Osteoblast (primary cell): Measurements from ENCODE around the gene SCCPDH. TPM values are rescaled to one million over a fixed set of nuclear protein-coding genes. Genes with fewer than 3 reads are reported as not detected.

Experiments used
- DNase-seq: peaks from one replicate; pipeline ENCODE4 v3.0.0; 2011; ENCODE audit warnings: low spot score, mixed read lengths; ENCODE audit not compliant: insufficient read length; ENCODE audit errors: missing footprints
- H2AFZ ChIP-seq: 2 replicates; pipeline ENCODE4 v1.6.0; 2011; ENCODE audit warnings: mild to moderate bottlenecking, low read length
- H3K27ac ChIP-seq: 2 replicates; pipeline ENCODE4 v1.5.1; 2011; ENCODE audit warnings: mild to moderate bottlenecking, low read depth, low read length, moderate library complexity
- H3K27me3 ChIP-seq: 2 replicates; pipeline ENCODE4 v1.6.0; 2012; ENCODE audit warnings: mild to moderate bottlenecking, control low read depth, inconsistent platforms, low read length, moderate library complexity; ENCODE audit not compliant: insufficient read depth
- H3K36me3 ChIP-seq: 2 replicates; pipeline ENCODE4 v1.5.1; 2011; ENCODE audit warnings: mild to moderate bottlenecking, low read length, control low read depth, moderate library complexity; ENCODE audit not compliant: insufficient read depth
- H3K4me1 ChIP-seq: 2 replicates; pipeline ENCODE4 v1.5.1; 2011; ENCODE audit warnings: mild to moderate bottlenecking, low read length, control low read depth, moderate library complexity; ENCODE audit not compliant: insufficient read depth
- H3K4me2 ChIP-seq: 2 replicates; pipeline ENCODE4 v1.6.0; 2011; ENCODE audit warnings: mild to moderate bottlenecking, low read length; ENCODE audit not compliant: insufficient read depth
- H3K4me3 ChIP-seq: fragments of 200-600 bp; sonication (generic); 3 replicates; pipeline ENCODE4 v1.5.1; 2012; ENCODE audit warnings: mild to moderate bottlenecking, low read length, inconsistent platforms; ENCODE audit not compliant: insufficient read depth
- H3K79me2 ChIP-seq: 2 replicates; pipeline ENCODE4 v1.6.0; 2012; ENCODE audit warnings: mild to moderate bottlenecking, low read length, control low read depth, inconsistent platforms; ENCODE audit not compliant: insufficient read depth
- H3K9me3 ChIP-seq: 2 replicates; pipeline ENCODE4 v1.5.1; 2011; ENCODE audit warnings: low read depth, low read length, control low read depth
- H4K20me1 ChIP-seq: 2 replicates; pipeline ENCODE4 v1.6.0; 2012; ENCODE audit warnings: mild to moderate bottlenecking, low read length, control low read depth; ENCODE audit not compliant: insufficient read depth
- CTCF ChIP-seq: IDR thresholded peaks from 2 replicates; pipeline ENCODE4 v1.5.1; 2011; ENCODE audit warnings: mild to moderate bottlenecking, low read depth, low read length, moderate library complexity; ENCODE audit errors: extremely low read depth
- total RNA-seq: library from RNA; depleted of rRNA; stranded (reverse); fragments of >200 nt; gene quantifications from 2 replicates; pipeline ENCODE4 v1.2.3, GENCODE V29; 2012

The SCCPDH gene
- total RNA-seq, 1 donor = 49.9 TPM

GRCh38 chr1:246695136-246695535, 29.1 kb upstream of the SCCPDH start:
- H3K27ac ChIP-seq = no peak overlapping the region
- H2AFZ ChIP-seq = no peak overlapping the region
- DNase-seq = no peak
- no peak overlapping the region for H3K4me2 ChIP-seq
- no peak for TF ChIP-seq CTCF
- H3K79me2 ChIP-seq = no peaks in the 10 kb centered on the region
- H3K9me3 ChIP-seq = no peaks in the 10 kb centered on the region
- H4K20me1 ChIP-seq = no peaks in the 10 kb centered on the region
- H3K36me3 ChIP-seq = no peaks in the 10 kb centered on the region
- H3K4me3 ChIP-seq = no peak overlapping the region
- no peaks in the 10 kb centered on the region for H3K27me3 ChIP-seq
- peaks cover 6% of the 10 kb centered on the region for H3K4me1 ChIP-seq

GRCh38 chr1:246695666-246696065, 28.5 kb upstream of the SCCPDH start:
- Histone ChIP-seq H2AFZ (no peak overlapping the region), H3K27ac (no peak overlapping the region), H3K4me2 (no peak overlapping the region), H3K4me1 (peaks cover 6% of the 10 kb centered on the region), H3K27me3 (no peaks in the 10 kb centered on the region), H3K9me3 (no peaks in the 10 kb centered on the region), H3K36me3 (no peaks in the 10 kb centered on the region), H3K4me3 (no peak overlapping the region), H4K20me1 (no peaks in the 10 kb centered on the region), H3K79me2 (no peaks in the 10 kb centered on the region)
- DNase-seq = no peak
- no peak for TF ChIP-seq CTCF

- peak; percentile 61 for DNase-seq
- Histone ChIP-seq H3K27me3 (no peaks in the 10 kb centered on the region), H3K4me2 (peak overlapping the region; percentile 66), H3K4me1 (peaks cover 6% of the 10 kb centered on the region), H3K79me2 (no peaks in the 10 kb centered on the region), H2AFZ (peak overlapping the region; percentile 67), H4K20me1 (no peaks in the 10 kb centered on the region), H3K27ac (peak overlapping the region; percentile 69), H3K4me3 (peak overlapping the region; percentile 57), H3K9me3 (no peaks in the 10 kb centered on the region), H3K36me3 (no peaks in the 10 kb centered on the region)
- no peak for TF ChIP-seq CTCF
These were observed 25.6 kb upstream of the SCCPDH start for GRCh38 chr1:246698466-246699094.

GRCh38 chr1:246699095-246699735, 25.0 kb upstream of the SCCPDH start:
- Histone ChIP-seq H3K4me2 (peak overlapping the region; percentile 66), H3K27me3 (no peaks in the 10 kb centered on the region), H2AFZ (peak overlapping the region; percentile 67), H3K79me2 (no peaks in the 10 kb centered on the region), H3K27ac (peak overlapping the region; percentile 69), H3K4me3 (peak overlapping the region; percentile 57), H4K20me1 (no peaks in the 10 kb centered on the region), H3K9me3 (no peaks in the 10 kb centered on the region), H3K36me3 (no peaks in the 10 kb centered on the region), H3K4me1 (peaks cover 6% of the 10 kb centered on the region)
- peak; percentile 98 for DNase-seq
- TF ChIP-seq CTCF = peak; percentile 97
